ENCODE data around the gene CYP27C1.
A peak's percentile ranks its signal among the peaks of the same experiment; 100 is the strongest.

CYP27C1 gene

GRCh38 chr2:127191331-127192219 lies 28.5 kb downstream of the CYP27C1 start:
- DNase-seq, result no peak

GRCh38 chr2:127188797-127189196 lies 31.3 kb downstream of the CYP27C1 start:
- no peak for DNase-seq

- DNase-seq, result no peak
These were observed 32.3 kb downstream of the CYP27C1 start for GRCh38 chr2:127187831-127188230.

- no peak for DNase-seq
These were observed 32.9 kb downstream of the CYP27C1 start for GRCh38 chr2:127187081-127187775.

GRCh38 chr2:127185705-127186104 lies 34.4 kb downstream of the CYP27C1 start:
- DNase-seq, result no peak

- no peak for DNase-seq
These were observed 35.0 kb downstream of the CYP27C1 start for GRCh38 chr2:127185093-127185492.

GRCh38 chr2:127183771-127184170 lies 36.3 kb downstream of the CYP27C1 start:
- no peak for DNase-seq

GRCh38 chr2:127182626-127183458 lies 37.3 kb downstream of the CYP27C1 start:
- DNase-seq, result no peak

- no peak for DNase-seq
These were observed 38.2 kb downstream of the CYP27C1 start for GRCh38 chr2:127181851-127182250.

- DNase-seq, result no peak
These were observed 40.3 kb downstream of the CYP27C1 start for GRCh38 chr2:127179766-127180165.

GRCh38 chr2:127177617-127178263 lies 42.4 kb downstream of the CYP27C1 start:
- DNase-seq, result no peak

GRCh38 chr2:127176371-127177311 lies 43.5 kb downstream of the CYP27C1 start:
- DNase-seq, result peak; percentile 77

- DNase-seq, result peak; percentile 45
These were observed 44.2 kb downstream of the CYP27C1 start for GRCh38 chr2:127175751-127176354.

- DNase-seq, result peak; percentile 52
These were observed 44.9 kb downstream of the CYP27C1 start for GRCh38 chr2:127175041-127175721.

GRCh38 chr2:127174640-127175039 lies 45.5 kb downstream of the CYP27C1 start:
- no peak for DNase-seq

GRCh38 chr2:127174136-127174535 lies 46.0 kb downstream of the CYP27C1 start:
- DNase-seq, result peak; percentile 46

GRCh38 chr2:127173057-127173456 lies 47.0 kb downstream of the CYP27C1 start:
- DNase-seq, result peak; percentile 79

GRCh38 chr2:127172306-127172705 lies 47.8 kb downstream of the CYP27C1 start:
- no peak for DNase-seq

GRCh38 chr2:127170452-127171197 lies 49.5 kb downstream of the CYP27C1 start:
- DNase-seq, result no peak

GRCh38 chr2:127170021-127170420 lies 50.1 kb downstream of the CYP27C1 start:
- no peak for DNase-seq
